Vagina (tissue), 2 donors: ENCODE data around the gene CD74.

Source experiments
- CTCF ChIP-seq, 3 experiments: fragments of 450-650 bp in 2 of 3; fragments of 200-600 bp in 1 of 3; sonication (generic) in 1 of 3; IDR thresholded peaks; one replicate each; pipeline ENCODE4 v1.5.1; 2017 to 2019; ENCODE audit warnings: antibody characterized with exemption in 3 of 3, mild to moderate bottlenecking in 2 of 3, moderate library complexity in 2 of 3
- POLR2A ChIP-seq, 2 donors: fragments of 450-650 bp; IDR thresholded peaks; one replicate each; pipeline ENCODE4 v1.6.1; 2017; ENCODE audit warnings: antibody characterized with exemption in 2 of 2, mild to moderate bottlenecking in 2 of 2, moderate library complexity in 2 of 2
- POLR2AphosphoS5 ChIP-seq, 2 donors: sonication (generic); formaldehyde crosslinking; IDR thresholded peaks; one replicate each; pipeline ENCODE4 v1.9.0; 2017; ENCODE audit warnings: antibody characterized with exemption in 2 of 2, mild to moderate bottlenecking in 2 of 2, low read depth in 1 of 2; ENCODE audit not compliant: insufficient read depth in 1 of 2

GRCh38 chr5:150397782-150398721 lies 14.7 kb downstream of the CD74 start:
- no peak for TF ChIP-seq POLR2A (IDR thresholded peaks at IDR 0.05)
- no peak for TF ChIP-seq CTCF (IDR thresholded peaks at IDR 0.05)
- TF ChIP-seq POLR2AphosphoS5 (IDR thresholded peaks at IDR 0.05; ENCODE audit: insufficient read depth in 1 of 2, low read depth in 1 of 2) = no peak
